Measurements from ENCODE around the gene SCT. TPM values are rescaled to one million over a fixed set of nuclear protein-coding genes. Genes with fewer than 3 reads are reported as not detected.

Gene SCT
- total RNA-seq, 2 donors from 2014 or later = not detected

DNA sequence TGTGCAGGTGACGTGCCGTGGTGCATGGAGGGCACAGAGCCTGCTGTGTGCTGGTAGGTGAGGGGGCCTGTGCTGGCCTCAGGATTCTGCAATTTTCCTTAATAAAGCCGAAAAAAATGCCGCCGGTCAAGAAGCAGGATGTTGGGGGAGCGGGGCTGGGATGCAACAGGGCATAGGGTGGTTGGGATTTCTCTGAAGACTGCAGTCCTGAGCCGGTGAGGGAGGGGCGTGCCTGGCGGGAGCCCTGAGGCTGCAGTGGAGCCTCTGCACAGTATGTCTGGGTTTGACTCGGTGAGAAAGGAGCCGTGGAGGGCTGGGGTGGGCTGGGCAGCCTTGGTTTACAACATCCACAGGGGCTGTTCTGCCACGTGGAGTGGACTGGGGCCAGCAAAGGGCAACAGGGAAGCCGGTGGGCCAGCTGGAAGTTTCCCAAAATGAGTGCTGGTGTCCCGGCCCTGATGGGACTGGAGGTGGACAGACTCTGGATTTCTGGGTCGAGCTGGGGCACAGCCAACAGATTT, 3.6 kb downstream of the SCT start:
- no peak for DNase-seq (ENCODE audit: low spot score)
- TF ChIP-seq POLR2AphosphoS5 (IDR thresholded peaks at IDR 0.05) (no peak), POLR2A (IDR thresholded peaks at IDR 0.05) (no peak), CTCF (IDR thresholded peaks at IDR 0.05) (no peak)

DNA sequence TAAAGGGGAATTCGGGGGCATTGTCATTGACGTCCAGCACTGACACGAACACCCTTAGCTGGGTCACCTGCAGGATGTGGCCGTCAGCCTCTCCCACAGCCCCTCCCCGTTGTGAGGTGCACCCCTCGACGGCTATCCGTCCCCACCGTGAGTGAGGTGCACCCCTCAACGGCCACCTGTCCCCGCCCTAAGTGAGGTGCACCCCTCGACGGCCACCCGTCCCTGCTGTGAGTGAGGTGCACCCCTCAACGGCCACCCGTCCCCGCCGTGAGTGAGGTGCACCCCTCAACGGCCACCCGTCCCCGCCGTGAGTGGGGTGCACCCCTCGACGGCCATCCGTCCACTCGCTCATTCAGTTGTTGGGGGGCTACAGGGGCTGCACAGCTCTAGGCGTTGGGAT, 5.1 kb downstream of the SCT start:
- Histone ChIP-seq H3K36me3 (no peaks in the 10 kb centered on the region), H3K4me3 (no peak overlapping the region), H3K27me3 (replicated peaks; ENCODE audit: insufficient read depth) (no peaks in the 10 kb centered on the region), H3K27ac (no peak overlapping the region), H3K9me3 (no peaks in the 10 kb centered on the region), H3K4me1 (replicated peaks) (no peaks in the 10 kb centered on the region)
- intact Hi-C loops (cut with DNase I) = no loop called here
- WGBS = 84% methylated on average over 27 of the region's 27 CpGs
- TF ChIP-seq CTCF (IDR thresholded peaks at IDR 0.05) = no peak
- no peak for TF ChIP-seq POLR2A (IDR thresholded peaks at IDR 0.05)
- no peak for TF ChIP-seq POLR2AphosphoS5 (IDR thresholded peaks at IDR 0.05)
- no peak for DNase-seq (ENCODE audit: low spot score)

More for the DNA sequence above, 3.6 kb downstream of the SCT start:
- no peaks in the 10 kb centered on the region for H3K36me3 ChIP-seq
- no peaks in the 10 kb centered on the region for H3K4me1 ChIP-seq (replicated peaks)
- intact Hi-C loops (cut with DNase I) = no loop called here
- no peaks in the 10 kb centered on the region for H3K9me3 ChIP-seq
- no peak overlapping the region for H3K4me3 ChIP-seq
- 81% methylated on average over 15 of the region's 15 CpGs for WGBS
- H3K27me3 ChIP-seq (replicated peaks; ENCODE audit: insufficient read depth) = no peaks in the 10 kb centered on the region
- no peak overlapping the region for H3K27ac ChIP-seq

GRCh38 chr11:620935-621814, 5.8 kb downstream of the SCT start:
- TF ChIP-seq CTCF (IDR thresholded peaks at IDR 0.05) = no peak
- no peak for TF ChIP-seq POLR2AphosphoS5 (IDR thresholded peaks at IDR 0.05)
- TF ChIP-seq POLR2A (IDR thresholded peaks at IDR 0.05) = no peak
- H3K9me3 ChIP-seq = no peaks in the 10 kb centered on the region
- no peaks in the 10 kb centered on the region for H3K4me1 ChIP-seq (replicated peaks)
- no peak overlapping the region for H3K4me3 ChIP-seq
- no peaks in the 10 kb centered on the region for H3K36me3 ChIP-seq
- H3K27ac ChIP-seq = no peak overlapping the region
- DNase-seq (ENCODE audit: low spot score) = no peak
- intact Hi-C loops (cut with DNase I) = no loop called here
- H3K27me3 ChIP-seq (replicated peaks; ENCODE audit: insufficient read depth) = no peaks in the 10 kb centered on the region
- WGBS = 75% methylated on average over 42 of the region's 45 CpGs

DNA sequence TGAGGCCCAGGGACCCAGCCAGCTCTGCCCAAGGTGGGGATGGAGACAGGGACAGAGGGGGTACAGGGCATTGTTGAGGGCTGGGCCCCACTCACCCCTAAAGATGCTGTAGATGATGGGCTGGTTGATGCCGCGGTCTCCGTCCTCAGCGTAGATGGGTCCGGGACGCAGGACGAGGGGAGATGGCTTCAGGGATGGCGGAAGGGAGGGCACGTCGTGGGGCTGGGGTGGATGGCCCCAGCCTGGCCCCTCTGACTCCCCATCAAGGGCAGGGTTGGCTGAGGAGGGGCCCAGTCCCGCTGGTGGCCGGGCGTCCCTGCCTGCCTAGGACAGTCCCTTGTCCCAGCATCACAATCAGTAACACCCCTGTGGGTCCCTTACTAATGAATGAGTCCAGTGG, 6.8 kb downstream of the SCT start:
- DNase-seq (ENCODE audit: low spot score) = no peak
- intact Hi-C loops (cut with DNase I) = no loop called here
- Histone ChIP-seq H3K27me3 (replicated peaks; ENCODE audit: insufficient read depth) (no peaks in the 10 kb centered on the region), H3K4me3 (no peak overlapping the region), H3K27ac (no peak overlapping the region), H3K36me3 (no peaks in the 10 kb centered on the region), H3K9me3 (no peaks in the 10 kb centered on the region), H3K4me1 (replicated peaks) (peaks cover under 1% of the 10 kb centered on the region)
- 92% methylated on average over 13 of the region's 13 CpGs for WGBS
- no peak for TF ChIP-seq CTCF (IDR thresholded peaks at IDR 0.05)
- TF ChIP-seq POLR2A (IDR thresholded peaks at IDR 0.05) = no peak
- TF ChIP-seq POLR2AphosphoS5 (IDR thresholded peaks at IDR 0.05) = no peak

GRCh38 chr11:619628-620050, 7.3 kb downstream of the SCT start:
- intact Hi-C loops (cut with DNase I) = no loop called here
- 92% methylated on average over 22 of the region's 22 CpGs for WGBS

More at GRCh38 chr11:619628-620050, 7.3 kb downstream of the SCT start:
- no peak for DNase-seq (ENCODE audit: low spot score)
- no peak overlapping the region for H3K4me3 ChIP-seq
- H3K27me3 ChIP-seq (replicated peaks; ENCODE audit: insufficient read depth) = no peaks in the 10 kb centered on the region
- H3K4me1 ChIP-seq (replicated peaks) = peaks cover 7% of the 10 kb centered on the region
- no peak overlapping the region for H3K27ac ChIP-seq
- no peaks in the 10 kb centered on the region for H3K36me3 ChIP-seq
- H3K9me3 ChIP-seq = no peaks in the 10 kb centered on the region
- TF ChIP-seq CTCF (IDR thresholded peaks at IDR 0.05) (no peak), POLR2AphosphoS5 (IDR thresholded peaks at IDR 0.05) (no peak)
